Lung (tissue), 12 donors: ENCODE measurements around the gene MBD3. TPM values are rescaled to one million over a fixed set of nuclear protein-coding genes. Genes with fewer than 3 reads are reported as not detected.
A peak's percentile ranks its signal among the peaks of the same experiment; 100 is the strongest.

ENCODE experiments used
- ATAC-seq: fragments of 200-7000 bp; cut with Tn5 transposase; one replicate; pipeline ENCODE4 v1.9.1; 2020; ENCODE audit warnings: moderate number of reproducible peaks; ENCODE audit not compliant: insufficient read depth, low FRiP score
- DNase-seq, 3 donors: peaks; one replicate each; pipeline ENCODE4 v3.0.0-alpha.2; 2013 to 2017
- H3K27ac ChIP-seq, 2 donors: one replicate each; pipeline ENCODE4 v1.5.1; 2013; ENCODE audit warnings: mild to moderate bottlenecking in 2 of 2, moderate library complexity in 2 of 2, control low read depth in 1 of 2, inconsistent platforms in 1 of 2, low read depth in 1 of 2, low read length in 1 of 2
- H3K27me3 ChIP-seq, 3 donors: one replicate each; pipeline ENCODE4 v1.5.1; 2013; ENCODE audit warnings: low read length in 2 of 3; ENCODE audit not compliant: control insufficient read depth in 3 of 3, insufficient read depth in 3 of 3
- H3K36me3 ChIP-seq, 4 donors: one replicate each; pipeline ENCODE4 v1.5.1; 2013; ENCODE audit warnings: low read length in 4 of 4, mild to moderate bottlenecking in 1 of 4, moderate library complexity in 1 of 4; ENCODE audit not compliant: control insufficient read depth in 4 of 4, insufficient read depth in 4 of 4
- H3K4me1 ChIP-seq, 5 donors: one replicate each; pipeline ENCODE4 v1.5.1; 2013; ENCODE audit warnings: low read length in 5 of 5, mild to moderate bottlenecking in 2 of 5, moderate library complexity in 1 of 5; ENCODE audit not compliant: control insufficient read depth in 5 of 5, insufficient read depth in 5 of 5
- H3K4me3 ChIP-seq: one replicate; pipeline ENCODE4 v1.5.1; 2013; ENCODE audit warnings: mild to moderate bottlenecking, control low read depth, moderate library complexity
- H3K9ac ChIP-seq, 2 donors: one replicate each; pipeline ENCODE4 v1.5.1; 2013; ENCODE audit warnings: low read length in 2 of 2, control low read depth in 1 of 2; ENCODE audit not compliant: insufficient read depth in 1 of 2
- H3K9me3 ChIP-seq, 4 donors: one replicate each; pipeline ENCODE4 v1.5.1; 2013; ENCODE audit warnings: low read length in 3 of 4, mild to moderate bottlenecking in 1 of 4, moderate library complexity in 1 of 4; ENCODE audit not compliant: control insufficient read depth in 4 of 4, insufficient read depth in 3 of 4
- WGBS, 2 donors: extraction: QIAGEN DNeasy Blood & Tissue Kit; methylation state at CpG; one replicate each; pipeline ENCODE4 v1.1.7; 2013; 5-methylcytosine and 5-hydroxymethylcytosine counted together
- polyA plus RNA-seq, 2 donors: library from polyadenylated mRNA; stranded (reverse); fragments of 200-250 nt; gene quantifications; one replicate each; pipeline ENCODE4 v1.2.1, GENCODE V29; 2013
- total RNA-seq, 2 donors: library from RNA; depleted of rRNA in 1 of 2; stranded (reverse); fragments of >200 nt in 1 of 2; gene quantifications; one replicate each; pipeline ENCODE4 v1.2.1, GENCODE V29; 2014 to 2021
- TF ChIP-seq, protein P1 (sequence below): IDR thresholded peaks from 2 replicates; pipeline ENCODE4 v1.5.1; 2012; ENCODE audit warnings: mild to moderate bottlenecking; ENCODE audit errors: control extremely low read depth, extremely low read depth
- donor health status: control.
- donor health status: control.
- donor health status: Bipolar disorder and iron deficiency.
- donor health status: healthy.
- donor health status: DM: yes; HTN: yes; CAD: no.

Gene MBD3
- total and polyA plus RNA-seq, 4 donors: 48.1 to 129 (median 88.7) TPM

DNA sequence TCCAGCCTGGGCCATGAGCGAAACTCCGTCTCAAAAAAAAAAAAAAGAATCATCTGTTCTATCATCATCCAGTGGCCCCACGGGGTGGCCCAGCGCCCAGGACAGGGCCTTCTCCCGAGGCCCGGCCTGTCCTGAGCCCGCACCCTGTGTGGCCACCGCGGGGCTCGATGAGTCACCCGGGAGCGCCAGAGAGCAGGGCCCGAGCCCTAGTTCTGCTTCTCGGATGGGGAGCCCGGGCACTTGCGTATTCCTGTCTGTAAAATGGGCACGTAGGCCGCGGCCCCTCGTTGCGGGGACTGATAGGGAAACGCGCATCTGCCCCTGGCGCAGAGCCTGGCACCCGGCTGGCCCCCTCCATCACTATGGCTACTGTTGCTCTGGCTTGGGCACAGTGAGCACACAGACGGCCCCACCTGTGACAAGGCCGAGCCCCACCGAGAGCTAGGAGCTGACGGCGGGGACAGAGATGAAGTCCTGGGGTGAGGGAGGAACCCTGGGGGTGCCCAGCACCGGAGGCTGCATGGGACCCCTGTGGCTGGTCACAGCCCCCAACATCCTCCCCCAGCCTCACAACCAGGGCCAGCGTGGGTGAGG is 33.8 kb upstream of the MBD3 start:
- Histone ChIP-seq H3K4me3 (no peak overlapping the region), H3K9me3 (no peaks in the 10 kb centered on the region), H3K9ac (no peak overlapping the region), H3K4me1 (no peaks in the 10 kb centered on the region), H3K36me3 (peaks cover 0 to 36% (median 7%) of the 10 kb centered on the region in 4 donors), H3K27me3 (no peaks in the 10 kb centered on the region), H3K27ac (no peak overlapping the region)
- TF ChIP-seq, protein P1, sequence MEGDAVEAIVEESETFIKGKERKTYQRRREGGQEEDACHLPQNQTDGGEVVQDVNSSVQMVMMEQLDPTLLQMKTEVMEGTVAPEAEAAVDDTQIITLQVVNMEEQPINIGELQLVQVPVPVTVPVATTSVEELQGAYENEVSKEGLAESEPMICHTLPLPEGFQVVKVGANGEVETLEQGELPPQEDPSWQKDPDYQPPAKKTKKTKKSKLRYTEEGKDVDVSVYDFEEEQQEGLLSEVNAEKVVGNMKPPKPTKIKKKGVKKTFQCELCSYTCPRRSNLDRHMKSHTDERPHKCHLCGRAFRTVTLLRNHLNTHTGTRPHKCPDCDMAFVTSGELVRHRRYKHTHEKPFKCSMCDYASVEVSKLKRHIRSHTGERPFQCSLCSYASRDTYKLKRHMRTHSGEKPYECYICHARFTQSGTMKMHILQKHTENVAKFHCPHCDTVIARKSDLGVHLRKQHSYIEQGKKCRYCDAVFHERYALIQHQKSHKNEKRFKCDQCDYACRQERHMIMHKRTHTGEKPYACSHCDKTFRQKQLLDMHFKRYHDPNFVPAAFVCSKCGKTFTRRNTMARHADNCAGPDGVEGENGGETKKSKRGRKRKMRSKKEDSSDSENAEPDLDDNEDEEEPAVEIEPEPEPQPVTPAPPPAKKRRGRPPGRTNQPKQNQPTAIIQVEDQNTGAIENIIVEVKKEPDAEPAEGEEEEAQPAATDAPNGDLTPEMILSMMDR: no peak
- DNase-seq (no peak), ATAC-seq (no peak)
- WGBS, 2 donors: 93% methylated on average over 32 of the region's 32 CpGs

DNA sequence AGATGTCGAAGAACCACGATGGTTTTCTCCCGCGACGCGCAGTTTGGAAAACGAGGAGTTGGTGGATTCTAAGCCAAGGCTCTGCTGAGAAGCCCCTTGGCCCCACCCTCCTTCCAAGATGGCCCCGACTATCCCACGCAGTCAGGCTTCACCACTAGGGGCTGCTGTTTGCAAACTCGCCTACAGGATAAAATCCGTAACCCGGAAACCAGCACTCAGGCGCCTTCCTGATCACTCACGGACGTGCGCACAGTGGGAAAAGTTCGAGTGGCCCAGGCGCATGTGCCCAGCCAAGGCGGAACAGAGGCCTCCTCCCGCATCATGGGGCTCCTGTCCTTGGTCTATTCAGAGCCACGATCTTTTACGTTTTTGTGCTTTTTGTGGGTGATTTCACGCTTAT is 31.8 kb upstream of the MBD3 start:
- Histone ChIP-seq H3K9me3 (no peaks in the 10 kb centered on the region), H3K4me3 (no peak overlapping the region), H3K27me3 (no peaks in the 10 kb centered on the region), H3K9ac (no peak overlapping the region), H3K27ac (no peak overlapping the region), H3K4me1 (no peaks in the 10 kb centered on the region), H3K36me3 (peaks cover 0 to 37% (median 9%) of the 10 kb centered on the region in 4 donors)
- TF ChIP-seq, protein P1: peak; percentile 47
- 60 to 64% methylated on average over 23 of the region's 23 CpGs for WGBS, 2 donors
- ATAC-seq (peak; percentile 43), DNase-seq (peak; percentile 57 to 66 (median 57))

DNA sequence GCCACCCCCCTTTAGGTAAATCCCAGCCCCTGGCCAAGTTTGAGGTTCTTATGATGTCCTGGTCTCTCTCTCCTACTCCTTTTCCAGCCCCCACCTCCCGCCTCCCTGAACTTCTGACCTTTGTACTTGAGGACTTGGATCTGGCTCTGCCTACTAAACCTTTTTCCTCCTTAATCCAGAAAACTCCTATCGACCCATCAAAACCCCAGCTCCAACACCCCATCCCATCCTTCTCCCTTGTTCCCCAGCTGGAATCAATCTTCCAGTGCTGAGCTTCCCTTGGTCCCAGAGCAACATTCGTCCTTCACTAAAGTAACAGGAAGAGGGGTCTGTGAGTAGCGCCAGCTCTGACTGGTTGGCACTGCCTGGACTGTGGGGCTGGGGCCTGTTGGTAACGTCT is 29.9 kb upstream of the MBD3 start:
- no peak overlapping the region for H3K27ac ChIP-seq
- H3K27me3 ChIP-seq: no peaks in the 10 kb centered on the region
- H3K9me3 ChIP-seq: no peaks in the 10 kb centered on the region
- H3K9ac ChIP-seq: no peak overlapping the region
- no peak for DNase-seq
- no peaks in the 10 kb centered on the region for H3K4me1 ChIP-seq
- TF ChIP-seq, protein P1: no peak
- WGBS, 2 donors: 78 to 91% methylated on average over 5 of the region's 5 CpGs
- H3K4me3 ChIP-seq: no peak overlapping the region
- peaks cover 0 to 44% (median 13%) of the 10 kb centered on the region in 4 donors for H3K36me3 ChIP-seq
- ATAC-seq: no peak

DNA sequence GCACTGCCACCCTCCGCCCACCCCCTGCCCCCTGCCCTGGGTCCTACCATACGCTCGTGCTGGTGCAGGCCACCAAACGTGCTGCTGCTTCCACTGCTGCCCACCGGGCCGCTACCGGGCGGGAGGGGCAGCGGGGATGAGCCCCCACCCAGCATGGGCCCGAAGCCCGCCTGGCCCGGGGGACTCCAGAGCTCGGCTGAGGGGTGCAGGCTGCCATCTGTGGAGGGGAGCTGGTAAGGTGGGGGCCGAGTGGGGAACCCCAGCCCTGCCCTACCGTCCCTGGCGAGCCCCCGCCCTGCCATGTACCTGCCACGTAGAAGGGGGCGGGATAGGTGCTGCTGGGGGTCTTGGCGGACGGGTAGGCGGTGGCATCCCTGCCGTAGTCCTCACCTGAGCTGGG is 29.3 kb upstream of the MBD3 start:
- Histone ChIP-seq H3K36me3 (peaks cover 0 to 47% (median 13%) of the 10 kb centered on the region in 4 donors), H3K4me1 (no peaks in the 10 kb centered on the region), H3K4me3 (no peak overlapping the region), H3K27me3 (no peaks in the 10 kb centered on the region), H3K9ac (no peak overlapping the region), H3K9me3 (no peaks in the 10 kb centered on the region), H3K27ac (no peak overlapping the region)
- ATAC-seq (no peak), DNase-seq (no peak)
- WGBS, 2 donors: 93 to 95% methylated on average over 17 to 23 of the region's 23 CpGs
- TF ChIP-seq, protein P1: no peak
